PFSK-1 (cell line): ENCODE data around the gene CD163.

Source experiments
- FOXP2 ChIP-seq: optimal IDR thresholded peaks from 2 replicates; pipeline ENCODE3; 2011; ENCODE audit warnings: borderline replicate concordance, control low read depth, inconsistent platforms; ENCODE audit not compliant: insufficient read depth; ENCODE audit errors: extremely low read length, extremely low read depth
- POLR2AphosphoS5 ChIP-seq: IDR thresholded peaks from 2 replicates; pipeline ENCODE4 v1.6.1; 2012; ENCODE audit warnings: low read depth, mild to moderate bottlenecking, control low read depth, low read length, moderate library complexity
- SIN3A ChIP-seq: IDR thresholded peaks from 2 replicates; pipeline ENCODE4 v1.6.1; 2012; ENCODE audit warnings: mild to moderate bottlenecking, low read length, moderate library complexity, borderline replicate concordance; ENCODE audit not compliant: insufficient read depth
- TAF1 ChIP-seq: IDR thresholded peaks from 2 replicates; pipeline ENCODE4 v1.6.1; 2012; ENCODE audit warnings: low read length, control low read depth, borderline replicate concordance; ENCODE audit not compliant: insufficient read depth
- TF ChIP-seq, protein P1 (sequence below), 2 experiments: IDR thresholded peaks; 2 replicates each; pipeline versions ENCODE4 v1.6.1 to v1.8.0; 2011 to 2012; ENCODE audit warnings: low read depth in 2 of 2, low read length in 2 of 2, control low read depth in 1 of 2, inconsistent platforms in 1 of 2, mild to moderate bottlenecking in 1 of 2, moderate library complexity in 1 of 2; ENCODE audit not compliant: insufficient read depth in 1 of 2

CD163 gene

DNA sequence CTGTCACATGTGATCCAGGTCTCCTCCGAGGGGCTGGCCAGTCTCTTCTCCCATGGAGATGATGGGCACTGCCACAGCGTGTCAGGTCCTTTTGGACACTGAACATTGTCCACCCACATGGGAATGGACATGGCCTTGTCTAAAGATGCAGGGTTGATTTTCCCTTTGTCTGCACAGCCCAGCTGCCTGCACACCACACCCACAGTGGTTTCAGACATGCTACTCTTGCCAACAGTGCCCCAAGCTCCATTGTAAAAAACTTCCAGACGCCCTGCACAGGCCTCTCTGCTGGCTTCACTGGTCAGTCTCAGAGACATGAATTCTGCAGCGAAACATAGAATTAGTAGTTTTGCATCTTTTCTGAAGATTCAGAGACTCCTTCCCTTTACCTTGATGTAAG lies 18.5 kb downstream of the CD163 start:
- TF ChIP-seq SIN3A, result no peak
- no peak for TF ChIP-seq TAF1
- TF ChIP-seq, protein P1, sequence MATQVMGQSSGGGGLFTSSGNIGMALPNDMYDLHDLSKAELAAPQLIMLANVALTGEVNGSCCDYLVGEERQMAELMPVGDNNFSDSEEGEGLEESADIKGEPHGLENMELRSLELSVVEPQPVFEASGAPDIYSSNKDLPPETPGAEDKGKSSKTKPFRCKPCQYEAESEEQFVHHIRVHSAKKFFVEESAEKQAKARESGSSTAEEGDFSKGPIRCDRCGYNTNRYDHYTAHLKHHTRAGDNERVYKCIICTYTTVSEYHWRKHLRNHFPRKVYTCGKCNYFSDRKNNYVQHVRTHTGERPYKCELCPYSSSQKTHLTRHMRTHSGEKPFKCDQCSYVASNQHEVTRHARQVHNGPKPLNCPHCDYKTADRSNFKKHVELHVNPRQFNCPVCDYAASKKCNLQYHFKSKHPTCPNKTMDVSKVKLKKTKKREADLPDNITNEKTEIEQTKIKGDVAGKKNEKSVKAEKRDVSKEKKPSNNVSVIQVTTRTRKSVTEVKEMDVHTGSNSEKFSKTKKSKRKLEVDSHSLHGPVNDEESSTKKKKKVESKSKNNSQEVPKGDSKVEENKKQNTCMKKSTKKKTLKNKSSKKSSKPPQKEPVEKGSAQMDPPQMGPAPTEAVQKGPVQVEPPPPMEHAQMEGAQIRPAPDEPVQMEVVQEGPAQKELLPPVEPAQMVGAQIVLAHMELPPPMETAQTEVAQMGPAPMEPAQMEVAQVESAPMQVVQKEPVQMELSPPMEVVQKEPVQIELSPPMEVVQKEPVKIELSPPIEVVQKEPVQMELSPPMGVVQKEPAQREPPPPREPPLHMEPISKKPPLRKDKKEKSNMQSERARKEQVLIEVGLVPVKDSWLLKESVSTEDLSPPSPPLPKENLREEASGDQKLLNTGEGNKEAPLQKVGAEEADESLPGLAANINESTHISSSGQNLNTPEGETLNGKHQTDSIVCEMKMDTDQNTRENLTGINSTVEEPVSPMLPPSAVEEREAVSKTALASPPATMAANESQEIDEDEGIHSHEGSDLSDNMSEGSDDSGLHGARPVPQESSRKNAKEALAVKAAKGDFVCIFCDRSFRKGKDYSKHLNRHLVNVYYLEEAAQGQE (IDR thresholded peaks at IDR 0.05; ENCODE audit: insufficient read depth in 1 of 2, low read depth in 2 of 2, low read length in 2 of 2), result no peak
- no peak for TF ChIP-seq POLR2AphosphoS5
- no peak for TF ChIP-seq FOXP2

DNA sequence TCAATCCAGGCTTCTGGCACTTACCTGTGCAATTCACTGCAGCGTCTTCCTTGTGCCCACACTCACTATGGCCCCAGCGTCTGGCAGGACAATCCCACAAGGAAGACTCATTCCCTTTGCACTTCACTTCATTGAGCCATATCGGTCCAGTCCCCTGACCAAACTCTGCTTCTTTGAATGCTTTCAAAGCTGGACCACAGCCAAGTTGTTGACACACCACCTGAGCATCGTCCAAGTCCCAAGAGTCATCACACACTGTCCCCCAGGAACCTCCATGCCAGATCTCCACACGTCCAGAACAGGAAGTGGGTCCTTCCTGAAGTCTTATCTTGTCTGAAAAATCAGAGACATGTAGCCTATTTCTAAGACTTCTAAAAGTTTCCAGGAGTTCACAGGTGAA lies 20.2 kb downstream of the CD163 start:
- TF ChIP-seq TAF1, result no peak
- no peak for TF ChIP-seq SIN3A
- no peak for TF ChIP-seq POLR2AphosphoS5
- TF ChIP-seq, protein P1 (IDR thresholded peaks at IDR 0.05; ENCODE audit: insufficient read depth in 1 of 2, low read depth in 2 of 2, low read length in 2 of 2), result no peak
- TF ChIP-seq FOXP2, result no peak

DNA sequence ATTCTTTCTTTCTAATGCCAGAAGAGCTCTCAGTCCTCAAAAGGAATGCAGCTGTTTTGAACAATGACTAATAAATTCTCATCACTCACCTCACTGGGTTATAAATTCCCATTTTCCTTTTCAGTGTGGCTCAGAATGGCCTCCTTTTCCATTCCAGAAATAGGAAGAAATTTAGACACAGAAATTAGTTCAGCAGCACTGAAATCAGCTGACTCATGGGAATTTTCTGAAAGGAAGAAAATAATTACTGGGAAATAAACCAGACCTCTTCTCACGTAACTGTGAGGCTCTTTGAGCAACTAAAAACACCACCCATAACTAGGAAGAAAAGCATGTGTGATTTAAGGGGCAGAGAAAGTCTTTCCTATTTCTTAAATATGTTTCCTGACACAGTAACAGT lies 23.8 kb downstream of the CD163 start:
- TF ChIP-seq FOXP2, result no peak
- TF ChIP-seq, protein P1 (IDR thresholded peaks at IDR 0.05; ENCODE audit: insufficient read depth in 1 of 2, low read depth in 2 of 2, low read length in 2 of 2), result no peak
- no peak for TF ChIP-seq SIN3A
- no peak for TF ChIP-seq TAF1
- TF ChIP-seq POLR2AphosphoS5, result no peak

DNA sequence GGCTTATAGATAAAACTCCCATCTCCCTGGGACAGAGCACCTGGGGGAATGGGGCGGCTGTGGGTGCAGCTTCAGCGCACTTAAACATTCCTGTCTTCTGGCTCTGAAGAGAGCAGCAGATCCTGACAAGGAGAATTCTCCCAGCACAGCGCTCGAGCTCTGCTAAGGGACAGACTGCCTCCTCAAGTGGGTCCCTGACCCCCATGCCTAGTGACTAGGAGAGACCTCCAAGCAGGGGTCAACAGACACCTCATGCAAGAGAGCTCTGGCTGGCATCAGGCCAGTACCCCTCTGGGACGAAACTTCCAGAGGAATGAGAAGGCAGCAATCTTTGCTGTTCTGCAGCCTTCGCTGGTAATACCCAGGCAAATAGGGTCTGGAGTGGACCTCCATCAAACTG lies 31.5 kb downstream of the CD163 start:
- no peak for TF ChIP-seq FOXP2
- no peak for TF ChIP-seq SIN3A
- no peak for TF ChIP-seq TAF1
- TF ChIP-seq, protein P1 (IDR thresholded peaks at IDR 0.05; ENCODE audit: insufficient read depth in 1 of 2, low read depth in 2 of 2, low read length in 2 of 2), result no peak
- no peak for TF ChIP-seq POLR2AphosphoS5
